T-helper 9 cell (primary cell): ENCODE results near the gene NANOS1.
A peak's percentile ranks its signal among the peaks of the same experiment; 100 is the strongest.

Source experiments
- DNase-seq: peaks from one replicate; pipeline ENCODE4 v3.0.0-alpha.2; 2020

NANOS1 gene

GRCh38 chr10:119061926-119062325, 32.4 kb downstream of the NANOS1 start:
- DNase-seq, result no peak

- DNase-seq, result no peak
Observed at GRCh38 chr10:119070395-119071165, 41.1 kb downstream of the NANOS1 start.

GRCh38 chr10:119073584-119073983, 44.1 kb downstream of the NANOS1 start:
- no peak for DNase-seq

DNA sequence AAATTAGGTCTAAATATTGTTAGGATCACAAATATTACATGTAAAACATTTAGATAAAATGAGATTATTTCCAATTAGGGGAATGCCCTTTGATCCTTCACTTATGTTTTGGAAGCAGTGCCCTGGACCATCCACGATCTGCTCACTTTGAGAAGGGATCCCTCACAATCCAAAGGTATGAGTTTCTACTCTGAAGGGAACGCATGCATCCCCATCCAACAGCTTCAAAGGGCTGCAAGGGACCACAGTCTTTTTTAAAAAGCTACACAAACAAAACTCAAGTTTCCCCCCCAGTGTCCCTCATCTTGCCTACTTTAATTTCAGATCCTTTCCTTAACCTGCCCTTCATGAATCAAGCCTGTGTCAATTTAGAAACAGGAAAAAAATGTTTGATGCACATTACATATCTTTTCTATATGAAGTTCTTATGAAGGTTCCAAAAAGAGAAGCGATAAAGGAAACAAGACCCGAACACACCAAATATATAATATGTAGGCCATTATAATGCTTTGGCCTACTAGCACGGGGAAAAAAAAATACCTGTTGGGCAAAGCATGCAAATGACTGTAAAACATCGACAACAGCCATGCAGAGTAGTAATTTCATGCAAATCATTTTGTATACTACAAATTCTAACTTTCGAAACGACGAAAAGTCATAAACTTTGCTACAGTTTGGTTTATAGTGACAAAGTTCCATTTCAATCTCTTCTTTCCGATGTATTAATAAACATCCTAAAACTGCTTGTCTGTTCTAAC, 49.1 kb downstream of the NANOS1 start:
- DNase-seq, result no peak

DNA sequence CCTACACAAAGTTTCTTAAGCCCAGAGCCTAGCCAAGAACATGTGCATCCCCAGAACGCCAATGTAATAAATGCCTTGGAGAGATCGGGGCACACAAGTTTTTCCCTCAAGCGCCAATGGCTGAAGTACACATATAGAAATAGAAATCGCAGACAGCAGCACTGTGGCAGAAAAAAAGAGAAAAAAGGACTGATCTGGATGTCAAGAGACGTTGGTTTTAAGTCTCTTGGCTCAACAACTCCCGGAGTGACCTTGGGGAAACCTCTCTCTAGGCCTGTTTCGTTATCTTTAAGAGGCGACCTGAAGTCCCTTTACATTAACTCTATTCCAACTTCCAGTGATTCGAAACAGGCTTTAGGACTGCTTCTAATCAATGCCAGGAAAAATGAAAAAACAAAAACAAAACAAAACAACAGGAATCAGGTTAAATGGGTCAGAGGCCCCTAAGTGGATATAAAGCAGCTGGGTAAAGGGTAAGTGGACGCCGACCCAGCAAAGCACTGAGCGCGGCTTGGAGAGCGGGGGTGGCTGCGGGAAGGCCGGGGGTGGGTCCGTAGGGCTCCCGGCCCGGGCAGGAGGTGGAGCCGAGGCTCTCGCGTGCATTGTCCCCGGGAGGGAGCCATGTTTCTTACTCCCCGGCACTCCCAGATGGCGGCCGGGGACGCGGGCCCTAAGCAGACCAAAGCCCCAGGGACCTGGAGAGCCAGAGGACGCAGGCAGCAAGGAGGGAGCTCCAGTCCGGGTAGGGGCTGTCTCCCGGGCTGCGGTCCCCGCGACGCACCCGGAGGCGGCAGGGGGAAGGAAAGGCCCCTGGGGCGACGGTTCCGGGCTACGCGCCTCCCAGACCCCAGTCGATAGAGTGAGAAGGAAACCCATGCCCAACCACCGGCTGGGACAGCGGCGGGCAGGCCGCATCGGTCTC, 50.3 kb downstream of the NANOS1 start:
- peak; percentile 46 for DNase-seq

GRCh38 chr10:119080521-119081259, 51.2 kb downstream of the NANOS1 start, which contains the start of gene EIF3A:
Gene EIF3A (minus strand): TSS chr10:119080817. CDS start chr10:119080676, 141 bp downstream.
- DNase-seq, result peak; percentile 88
